GM12865 (cell line): ENCODE results near the gene SAXO2.
"Not testable (repeated sequence)": the region's sequence is repeated elsewhere in the genome, so short reads cannot be mapped to it uniquely, and the experiment has no call there.

Experiments
- DNase-seq: peaks from one replicate; pipeline ENCODE4 v3.0.0; 2010; ENCODE audit warnings: low read depth
- H3K4me3 ChIP-seq: 2 replicates; pipeline ENCODE4 v1.5.1; 2011; ENCODE audit warnings: mild to moderate bottlenecking, low read depth, low read length, control low read depth
- CTCF ChIP-seq: IDR thresholded peaks from 2 replicates; pipeline ENCODE4 v1.5.1; 2011; ENCODE audit warnings: low read length, control low read depth, low read depth, inconsistent platforms; ENCODE audit not compliant: insufficient read depth; ENCODE audit errors: missing control alignments

Gene SAXO2

GRCh38 chr15:82262422-82263026 lies at the start of gene SAXO2, which contains the start of gene EFL1:
TSS of gene SAXO2 (plus strand) at chr15:82262818. CDS start at chr15:82262880, 62 bp downstream.
TSS of gene EFL1 (minus strand) at chr15:82262734. CDS start at chr15:82261778, 956 bp downstream.
- H3K4me3 ChIP-seq: peak within 1 kb of the TSS; percentile 76
- peak; percentile 94 for DNase-seq
- TF ChIP-seq CTCF: no peak

- H3K4me3 ChIP-seq, DNase-seq: not testable (repeated sequence)
Measured at GRCh38 chr15:82216092-82216491, 46.5 kb upstream of the SAXO2 start.

- peak; percentile 54 for DNase-seq
- peak; percentile 33 for TF ChIP-seq CTCF
Measured at GRCh38 chr15:82221535-82221934, 41.1 kb upstream of the SAXO2 start.

GRCh38 chr15:82228750-82229149 lies 33.9 kb upstream of the SAXO2 start:
- no peak overlapping the region for H3K4me3 ChIP-seq
- DNase-seq: no peak
- no peak for TF ChIP-seq CTCF

More at GRCh38 chr15:82221535-82221934, 41.1 kb upstream of the SAXO2 start:
- H3K4me3 ChIP-seq: not testable (repeated sequence)

- TF ChIP-seq CTCF: no peak
- no peak for DNase-seq
- no peak overlapping the region for H3K4me3 ChIP-seq
Measured at GRCh38 chr15:82231233-82231632, 31.4 kb upstream of the SAXO2 start.

- no peak overlapping the region for H3K4me3 ChIP-seq
- no peak for DNase-seq
- no peak for TF ChIP-seq CTCF
Measured at GRCh38 chr15:82231842-82232241, 30.8 kb upstream of the SAXO2 start.

GRCh38 chr15:82237944-82238534 lies 24.6 kb upstream of the SAXO2 start:
- not testable (repeated sequence) for DNase-seq, H3K4me3 ChIP-seq

- no peak for DNase-seq
- no peak overlapping the region for H3K4me3 ChIP-seq
- TF ChIP-seq CTCF: no peak
Measured at GRCh38 chr15:82239685-82240391, 22.8 kb upstream of the SAXO2 start.

GRCh38 chr15:82241836-82242499 lies 20.6 kb upstream of the SAXO2 start:
- not testable (repeated sequence) for DNase-seq, H3K4me3 ChIP-seq

GRCh38 chr15:82243644-82244043 lies 19.0 kb upstream of the SAXO2 start:
- not testable (repeated sequence) for H3K4me3 ChIP-seq, DNase-seq

GRCh38 chr15:82245956-82246355 lies 16.7 kb upstream of the SAXO2 start:
- H3K4me3 ChIP-seq, DNase-seq: not testable (repeated sequence)
